SU-DHL-6 (cell line): ENCODE measurements around the gene SIRPB1.

ENCODE experiments used
- H2AFZ ChIP-seq: fragments of 200-600 bp; sonication (generic); 2 replicates; pipeline ENCODE4 v1.6.1; 2014; ENCODE audit warnings: low read depth, mild to moderate bottlenecking, moderate library complexity, mixed read lengths, antibody characterized with exemption, low read length; ENCODE audit not compliant: severe bottlenecking
- H3F3A ChIP-seq: fragments of 200-600 bp; shearing (Covaris generic); 2 replicates; pipeline ENCODE4 v1.6.0; 2016; ENCODE audit warnings: antibody characterized with exemption, mild to moderate bottlenecking; ENCODE audit not compliant: insufficient read depth
- H3K27ac ChIP-seq: fragments of 200-600 bp; sonication (generic); 2 replicates; pipeline ENCODE4 v1.5.1; 2016; ENCODE audit warnings: low read depth, mild to moderate bottlenecking, low read length, moderate library complexity, mixed read lengths
- H3K27me3 ChIP-seq: fragments of 200-600 bp; sonication (generic), shearing (Covaris generic); 2 replicates; pipeline ENCODE4 v1.6.0; 2014; ENCODE audit warnings: mild to moderate bottlenecking, low read length
- H3K36me3 ChIP-seq: fragments of 200-600 bp; sonication (generic); 2 replicates; pipeline ENCODE4 v1.6.1; 2014; ENCODE audit warnings: mild to moderate bottlenecking, low read length, mixed read lengths
- H3K4me2 ChIP-seq: fragments of 300-600, 200-600 bp; shearing (Covaris generic), sonication (generic); 2 replicates; pipeline ENCODE4 v1.6.0; 2014; ENCODE audit warnings: low read length, low read depth, mild to moderate bottlenecking; ENCODE audit not compliant: poor library complexity, severe bottlenecking
- H3K4me3 ChIP-seq: fragments of 200-600 bp; sonication (generic); 2 replicates; pipeline ENCODE4 v1.5.1; 2014; ENCODE audit warnings: antibody characterized with exemption, low read length, mild to moderate bottlenecking, mixed read lengths; ENCODE audit not compliant: insufficient read depth, poor library complexity, severe bottlenecking
- H3K79me2 ChIP-seq: fragments of 200-600 bp; sonication (generic); 2 replicates; pipeline ENCODE4 v1.6.1; 2014; ENCODE audit warnings: mild to moderate bottlenecking, low read length, moderate library complexity; ENCODE audit not compliant: insufficient read depth
- H3K9ac ChIP-seq: fragments of 200-600 bp; sonication (generic); 2 replicates; pipeline ENCODE4 v1.7.0; 2014; ENCODE audit warnings: mild to moderate bottlenecking, low read length
- H3K9me2 ChIP-seq: fragments of 200-600 bp; sonication (generic); replicated peaks from 2 replicates; pipeline ENCODE4 v1.6.1; 2014; ENCODE audit warnings: low read length; ENCODE audit not compliant: insufficient read depth
- H3K9me3 ChIP-seq: fragments of 200-600 bp; sonication (generic); 2 replicates; pipeline ENCODE4 v1.6.1; 2014; ENCODE audit warnings: low read length, mixed read lengths; ENCODE audit not compliant: insufficient read depth
- H4K20me1 ChIP-seq: fragments of 200-600 bp; sonication (generic); 2 replicates; pipeline ENCODE4 v1.6.1; 2014; ENCODE audit warnings: low read depth, mild to moderate bottlenecking, antibody characterized with exemption, low read length, moderate library complexity, mixed read lengths
- CTCF ChIP-seq: fragments of 200-600 bp; sonication (generic); IDR thresholded peaks from one replicate; pipeline ENCODE4 v1.5.1; 2017; ENCODE audit warnings: antibody characterized with exemption, mild to moderate bottlenecking, low read length, moderate library complexity; ENCODE audit not compliant: insufficient read depth, poor library complexity, severe bottlenecking
- EZH2phosphoT487 ChIP-seq: fragments of 200-600 bp; sonication (generic), shearing (Covaris generic); conservative IDR thresholded peaks from 2 replicates; pipeline ENCODE4 v1.6.1; 2018; ENCODE audit warnings: mild to moderate bottlenecking, antibody characterized with exemption, low read length, moderate library complexity, mixed read lengths

The SIRPB1 gene

GRCh38 chr20:1619861-1620444, at the start of gene SIRPB1:
SIRPB1 (minus strand) TSS chr20:1620009; CDS start chr20:1619944, 65 bp downstream.
- Histone ChIP-seq H3K9me2 (no peaks in the 10 kb centered on the region), H3K9me3 (no peaks in the 10 kb centered on the region), H2AFZ (no peak within 1 kb of the TSS), H3K27ac (no peak within 1 kb of the TSS), H3K79me2 (no peaks in the 10 kb centered on the region), H3F3A (no peaks in the 10 kb centered on the region), H3K36me3 (no peaks in the 10 kb centered on the region), H3K9ac (no peak within 1 kb of the TSS), H3K4me2 (no peak within 1 kb of the TSS), H3K4me3 (no peak within 1 kb of the TSS), H4K20me1 (no peaks in the 10 kb centered on the region), H3K27me3 (no peaks in the 10 kb centered on the region)
- TF ChIP-seq EZH2phosphoT487 (no peak), CTCF (no peak)

- TF ChIP-seq CTCF = no peak
- no peak for TF ChIP-seq EZH2phosphoT487
- H3K27ac ChIP-seq = no peak overlapping the region
- H3K4me3 ChIP-seq = no peak overlapping the region
- H3K4me2 ChIP-seq = no peak overlapping the region
- H3K9ac ChIP-seq = no peak overlapping the region
- H3K79me2 ChIP-seq = no peaks in the 10 kb centered on the region
- no peaks in the 10 kb centered on the region for H3K9me3 ChIP-seq
- no peaks in the 10 kb centered on the region for H3F3A ChIP-seq
- no peak overlapping the region for H2AFZ ChIP-seq
- H3K36me3 ChIP-seq = no peaks in the 10 kb centered on the region
- H4K20me1 ChIP-seq = no peaks in the 10 kb centered on the region
- no peaks in the 10 kb centered on the region for H3K27me3 ChIP-seq
- no peaks in the 10 kb centered on the region for H3K9me2 ChIP-seq
Measured at GRCh38 chr20:1669304-1669703, 49.5 kb upstream of the SIRPB1 start.

GRCh38 chr20:1667502-1668085, 47.8 kb upstream of the SIRPB1 start:
- no peak overlapping the region for H3K27ac ChIP-seq
- no peak overlapping the region for H3K9ac ChIP-seq
- no peak overlapping the region for H3K4me3 ChIP-seq
- H3K79me2 ChIP-seq = no peaks in the 10 kb centered on the region
- TF ChIP-seq EZH2phosphoT487 (no peak), CTCF (no peak)
- H2AFZ ChIP-seq = no peak overlapping the region
- no peaks in the 10 kb centered on the region for H3K27me3 ChIP-seq
- no peaks in the 10 kb centered on the region for H3K9me3 ChIP-seq
- H3F3A ChIP-seq = no peaks in the 10 kb centered on the region
- no peaks in the 10 kb centered on the region for H3K36me3 ChIP-seq
- H3K4me2 ChIP-seq = no peak overlapping the region
- no peaks in the 10 kb centered on the region for H3K9me2 ChIP-seq
- no peaks in the 10 kb centered on the region for H4K20me1 ChIP-seq
